ENCODE results near the gene PACRG. TPM values are rescaled to one million over a fixed set of nuclear protein-coding genes. Genes with fewer than 3 reads are reported as not detected.

PACRG gene
- total and polyA plus RNA-seq, 2 of the 8 experiments (the other 6 are each of a cell fraction or from before 2014, with no cell fraction given): 0.44 to 0.54 TPM

DNA sequence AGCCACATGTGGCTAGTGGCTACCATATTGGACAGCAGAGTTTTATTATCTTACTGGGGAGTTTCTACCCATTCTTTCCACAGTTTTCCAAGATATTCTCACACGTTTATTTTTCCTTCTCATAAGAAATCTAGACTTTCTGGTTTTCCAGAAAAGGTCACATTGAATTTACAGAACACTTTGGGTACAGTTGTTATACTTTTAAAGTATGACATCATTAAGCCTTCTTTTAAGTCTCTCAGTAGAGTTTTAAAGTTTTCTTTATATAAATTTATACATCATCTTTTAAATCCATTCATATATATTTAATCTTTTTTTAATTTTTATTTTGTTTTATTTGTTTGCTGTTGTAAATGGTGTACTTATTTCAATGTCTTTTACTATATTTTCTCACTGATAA, 486.5 kb downstream of the PACRG start:
- H4K5ac ChIP-seq (ENCODE audit: insufficient read length, low read depth, low read length): no peak overlapping the region
- H2BK12ac ChIP-seq (ENCODE audit: low read depth, low read length): no peak overlapping the region
- H3K4ac ChIP-seq (replicated peaks; ENCODE audit: insufficient read length, low read depth, low read length): no peak overlapping the region
- no peaks in the 10 kb centered on the region for H3K27me3 ChIP-seq (replicated peaks in 1 of 4; ENCODE audit: control insufficient read depth in 3 of 4, extremely low read depth in 1 of 4, insufficient read depth in 3 of 4, low read length in 3 of 4)
- H3K4me1 ChIP-seq (replicated peaks in 1 of 4; ENCODE audit: control insufficient read depth in 3 of 4, insufficient read depth in 4 of 4, low read length in 3 of 4): no peaks in the 10 kb centered on the region
- ChIA-PET CTCF (ENCODE audit: partially characterized antibody) (no interaction called here), POLR2A (ENCODE audit: partially characterized antibody) (no interaction called here)
- H3K4me2 ChIP-seq (ENCODE audit: insufficient read depth in 1 of 2, low read depth in 2 of 2, low read length in 2 of 2): no peak overlapping the region
- H2BK120ac ChIP-seq (replicated peaks; ENCODE audit: low read depth, low read length): no peak overlapping the region
- FAIRE-seq (no peak), DNase-seq (ENCODE audit: low read depth in 1 of 2, low spot score in 2 of 2) (no peak)
- 72% methylated on average over 1 of the region's 1 CpG; no CpG with 5 or more reads in 1 of the 2 experiments for WGBS, 2 experiments (ENCODE audit: extremely low coverage in 1 of 2, insufficient coverage in 1 of 2, insufficient read length in 1 of 2, insufficient replicate concordance in 2 of 2, low coverage in 1 of 2, low lambda C conversion rate in 2 of 2, missing lambda C conversion rate in 1 of 2)
- H3K23me2 ChIP-seq (ENCODE audit: low read depth, low read length): no peaks in the 10 kb centered on the region
- H3K23ac ChIP-seq (ENCODE audit: insufficient read length): no peak overlapping the region
- H2BK20ac ChIP-seq (ENCODE audit: low read length): no peak overlapping the region
- no peak overlapping the region for H2AK5ac ChIP-seq (ENCODE audit: low read depth, low read length)
- no peak overlapping the region for H3K27ac ChIP-seq (ENCODE audit: low read depth, low read length)
- no peaks in the 10 kb centered on the region for H3K79me1 ChIP-seq (ENCODE audit: low read depth, low read length)
- H2BK15ac ChIP-seq (ENCODE audit: low read length): no peak overlapping the region
- no peaks in the 10 kb centered on the region for H3K36me3 ChIP-seq (ENCODE audit: control insufficient read depth in 2 of 4, insufficient read depth in 4 of 4, low read length in 3 of 4)
- no peak overlapping the region for H2BK5ac ChIP-seq (ENCODE audit: low read depth, low read length)
- H3K56ac ChIP-seq (replicated peaks; ENCODE audit: insufficient read length, low read depth, low read length): no peak overlapping the region
- no peak overlapping the region for H3K4me3 ChIP-seq (ENCODE audit: extremely low read depth in 1 of 4, insufficient read depth in 2 of 4, low read depth in 3 of 4, low read length in 4 of 4)
- no peaks in the 10 kb centered on the region for H3K79me2 ChIP-seq (ENCODE audit: control insufficient read depth in 1 of 2, insufficient read depth in 2 of 2, low read length in 2 of 2)
- H3K9ac ChIP-seq (replicated peaks in 1 of 4; ENCODE audit: extremely low read depth in 1 of 4, low read depth in 3 of 4, low read length in 3 of 4): no peak overlapping the region
- H3K18ac ChIP-seq (ENCODE audit: extremely low read depth, low read length): no peak overlapping the region
- H4K20me1 ChIP-seq (replicated peaks in 1 of 2; ENCODE audit: control insufficient read depth in 1 of 2, insufficient read depth in 2 of 2, low read length in 2 of 2): no peaks in the 10 kb centered on the region
- H3K9me3 ChIP-seq (ENCODE audit: insufficient read depth in 2 of 2, low read depth in 1 of 2, low read length in 1 of 2): peaks cover 16 to 18% of the 10 kb centered on the region in 2 experiments
- no peak overlapping the region for H3K14ac ChIP-seq (ENCODE audit: insufficient read length)
- H4K91ac ChIP-seq (replicated peaks; ENCODE audit: insufficient read length, low read length): no peak overlapping the region
- H2AFZ ChIP-seq (ENCODE audit: low read length): no peak overlapping the region
- TF ChIP-seq MAFK (IDR thresholded peaks at IDR 0.05; ENCODE audit: low read depth, low read length): no peak
- TF ChIP-seq POLR2AphosphoS5 (IDR thresholded peaks at IDR 0.05; ENCODE audit: low read depth, low read length): no peak
- TF ChIP-seq TCF12 (IDR thresholded peaks at IDR 0.05; ENCODE audit: low read depth, low read length): no peak
- TF ChIP-seq SRF (IDR thresholded peaks at IDR 0.05; ENCODE audit: low read depth, low read length): no peak
- TF ChIP-seq KDM4A (IDR thresholded peaks at IDR 0.05; ENCODE audit: low read depth, low read length, severe bottlenecking): no peak
- H4K8ac ChIP-seq (ENCODE audit: extremely low read depth, insufficient read depth, low read length): no peak overlapping the region
